H9 (cell line): Measurements from ENCODE around the gene OR13C2. TPM values are rescaled to one million over a fixed set of nuclear protein-coding genes. Genes with fewer than 3 reads are reported as not detected.
A peak's percentile ranks its signal among the peaks of the same experiment; 100 is the strongest.

Experiments
- DNase-seq: peaks from one replicate; pipeline ENCODE4 v3.0.0-alpha.2; 2017
- H2AFZ ChIP-seq: one replicate; pipeline ENCODE4 v1.6.1; 2013; ENCODE audit warnings: mild to moderate bottlenecking, low read length, control low read depth, moderate library complexity
- H2AK5ac ChIP-seq: 2 replicates; pipeline ENCODE4 v1.6.1; 2013; ENCODE audit warnings: low read length, control low read depth, mixed read lengths; ENCODE audit not compliant: insufficient read length
- H2BK120ac ChIP-seq: one replicate; pipeline ENCODE4 v1.6.1; 2013; ENCODE audit warnings: low read depth, mild to moderate bottlenecking, low read length, control low read depth, inconsistent platforms; ENCODE audit not compliant: poor library complexity, severe bottlenecking
- H2BK12ac ChIP-seq: 2 replicates; pipeline ENCODE4 v1.6.1; 2013; ENCODE audit warnings: low read length, control low read depth, mixed read lengths, low read depth; ENCODE audit not compliant: insufficient read length
- H2BK15ac ChIP-seq: 2 replicates; pipeline ENCODE4 v1.6.1; 2013; ENCODE audit warnings: low read depth, low read length, control low read depth
- H2BK20ac ChIP-seq: one replicate; pipeline ENCODE4 v1.6.1; 2013; ENCODE audit warnings: low read depth, mild to moderate bottlenecking, low read length, control low read depth, inconsistent platforms; ENCODE audit not compliant: poor library complexity, severe bottlenecking
- H2BK5ac ChIP-seq: 2 replicates; pipeline ENCODE4 v1.6.1; 2013; ENCODE audit warnings: low read length, control low read depth, mixed read lengths; ENCODE audit not compliant: insufficient read length
- H3K14ac ChIP-seq: 2 replicates; pipeline ENCODE4 v1.6.1; 2013; ENCODE audit warnings: low read length, control low read depth; ENCODE audit not compliant: insufficient read depth
- H3K18ac ChIP-seq: 2 replicates; pipeline ENCODE4 v1.6.1; 2013; ENCODE audit warnings: low read depth, mild to moderate bottlenecking, mixed read lengths, low read length, control low read depth; ENCODE audit not compliant: insufficient read length
- H3K23ac ChIP-seq: 2 replicates; pipeline ENCODE4 v1.6.1; 2013; ENCODE audit warnings: low read length, control low read depth, mixed read lengths, low read depth; ENCODE audit not compliant: insufficient read length
- H3K23me2 ChIP-seq: 2 replicates; pipeline ENCODE4 v1.6.1; 2013; ENCODE audit warnings: low read depth, mild to moderate bottlenecking, mixed read lengths, low read length, control low read depth; ENCODE audit not compliant: insufficient read length, poor library complexity, severe bottlenecking
- H3K27ac ChIP-seq: 2 replicates; pipeline ENCODE4 v1.5.1; 2013; ENCODE audit warnings: low read length, control low read depth, mixed read lengths, low read depth; ENCODE audit not compliant: insufficient read length
- H3K27me3 ChIP-seq: 2 replicates; pipeline ENCODE4 v1.6.1; 2013; ENCODE audit warnings: low read length, control low read depth, inconsistent platforms; ENCODE audit not compliant: insufficient read depth
- H3K4ac ChIP-seq: 2 replicates; pipeline ENCODE4 v1.6.1; 2013; ENCODE audit warnings: low read depth, mild to moderate bottlenecking, control low read depth, inconsistent platforms, low read length, moderate library complexity
- H3K4me1 ChIP-seq: 2 replicates; pipeline ENCODE4 v1.6.1; 2013; ENCODE audit warnings: low read length, control low read depth, inconsistent platforms; ENCODE audit not compliant: insufficient read depth
- H3K4me2 ChIP-seq: 2 replicates; pipeline ENCODE4 v1.6.1; 2013; ENCODE audit warnings: low read length, control low read depth, mixed read lengths; ENCODE audit not compliant: insufficient read length, insufficient read depth
- H3K56ac ChIP-seq: 2 replicates; pipeline ENCODE4 v1.6.1; 2013; ENCODE audit warnings: low read depth, mild to moderate bottlenecking, mixed read lengths, low read length, control low read depth; ENCODE audit not compliant: insufficient read length
- H3K79me1 ChIP-seq: 2 replicates; pipeline ENCODE4 v1.6.1; 2013; ENCODE audit warnings: low read depth, mild to moderate bottlenecking, moderate library complexity, low read length, control low read depth, inconsistent platforms; ENCODE audit not compliant: insufficient read depth, poor library complexity, severe bottlenecking
- H3K79me2 ChIP-seq: 2 replicates; pipeline ENCODE4 v1.6.1; 2013; ENCODE audit warnings: low read length, control low read depth, inconsistent platforms; ENCODE audit not compliant: insufficient read depth
- H3K9ac ChIP-seq: 2 replicates; pipeline ENCODE4 v1.6.1; 2013; ENCODE audit warnings: low read length, control low read depth, mixed read lengths; ENCODE audit not compliant: insufficient read length; ENCODE audit errors: extremely low read depth
- H3K9me3 ChIP-seq: one replicate; pipeline ENCODE4 v1.6.1; 2013; ENCODE audit warnings: low read depth, low read length, inconsistent platforms; ENCODE audit not compliant: control insufficient read depth
- H3T11ph ChIP-seq: one replicate; pipeline ENCODE4 v1.6.1; 2013; ENCODE audit warnings: mild to moderate bottlenecking, low read length, control low read depth, inconsistent platforms
- H4K20me1 ChIP-seq: one replicate; pipeline ENCODE4 v1.6.1; 2013; ENCODE audit not compliant: control insufficient read depth, insufficient read length, insufficient read depth
- H4K5ac ChIP-seq: 2 replicates; pipeline ENCODE4 v1.6.1; 2013; ENCODE audit warnings: low read depth, mild to moderate bottlenecking, mixed read lengths, low read length, control low read depth; ENCODE audit not compliant: insufficient read length
- H4K8ac ChIP-seq: replicated peaks from 2 replicates; pipeline ENCODE4 v1.6.1; 2013; ENCODE audit warnings: low read length, control low read depth, mixed read lengths, low read depth; ENCODE audit not compliant: insufficient read length
- H4K91ac ChIP-seq: 2 replicates; pipeline ENCODE4 v1.6.1; 2013; ENCODE audit warnings: low read depth, mild to moderate bottlenecking, moderate library complexity, mixed read lengths, low read length, control low read depth; ENCODE audit not compliant: insufficient read length
- H3K27ac Mint-ChIP-seq, 3 experiments: 2 replicates in 2 of 3; 3 replicates in 1 of 3; pipeline ENCODE4 v1.8.0; 2020 to 2021; ENCODE audit warnings: mixed read lengths in 3 of 3, mild to moderate bottlenecking in 1 of 3, moderate library complexity in 1 of 3
- H3K27me3 Mint-ChIP-seq: 2 replicates; pipeline ENCODE4 v1.8.0; 2021; ENCODE audit warnings: low read depth, mild to moderate bottlenecking, moderate library complexity, mixed read lengths
- H3K36me3 Mint-ChIP-seq, 3 experiments: 2 replicates in 2 of 3; 3 replicates in 1 of 3; pipeline ENCODE4 v1.8.0; 2020 to 2021; ENCODE audit warnings: low read depth in 3 of 3, mixed read lengths in 3 of 3; ENCODE audit not compliant: insufficient read depth in 1 of 3
- H3K4me1 Mint-ChIP-seq, 2 experiments: 2 replicates each; pipeline ENCODE4 v1.8.0; 2020; ENCODE audit warnings: mixed read lengths in 2 of 2
- H3K4me3 Mint-ChIP-seq, 2 experiments: 2 replicates in 1 of 2; 3 replicates in 1 of 2; pipeline ENCODE4 v1.8.0; 2020 to 2021; ENCODE audit warnings: mild to moderate bottlenecking in 2 of 2, mixed read lengths in 2 of 2, moderate library complexity in 1 of 2
- H3K9me3 Mint-ChIP-seq, 2 experiments: 2 replicates in 1 of 2; 3 replicates in 1 of 2; pipeline ENCODE4 v1.8.0; 2020; ENCODE audit warnings: mild to moderate bottlenecking in 2 of 2, mixed read lengths in 2 of 2, moderate library complexity in 1 of 2
- CTCF ChIP-seq: fragments of 200-600 bp; sonication (generic); conservative IDR thresholded peaks from 3 replicates; pipeline ENCODE4 v1.8.0; 2021; ENCODE audit warnings: antibody characterized with exemption, mild to moderate bottlenecking
- whole genome bisulfite sequencing: extraction: QIAGEN DNeasy Blood & Tissue Kit; methylation state at CpG from one replicate; pipeline ENCODE4 v1.1.7; 2013; ENCODE audit warnings: missing lambda C conversion rate, low lambda C conversion rate, mixed read lengths; ENCODE audit not compliant: insufficient read length; ENCODE audit errors: extremely low coverage; 5-methylcytosine and 5-hydroxymethylcytosine counted together
- total RNA-seq: library from RNA; stranded (reverse); gene quantifications from 2 replicates; pipeline ENCODE4 v1.2.1, GENCODE V29; 2021

OR13C2 gene
- total RNA-seq, 1 experiment from 2014 or later: not detected

DNA sequence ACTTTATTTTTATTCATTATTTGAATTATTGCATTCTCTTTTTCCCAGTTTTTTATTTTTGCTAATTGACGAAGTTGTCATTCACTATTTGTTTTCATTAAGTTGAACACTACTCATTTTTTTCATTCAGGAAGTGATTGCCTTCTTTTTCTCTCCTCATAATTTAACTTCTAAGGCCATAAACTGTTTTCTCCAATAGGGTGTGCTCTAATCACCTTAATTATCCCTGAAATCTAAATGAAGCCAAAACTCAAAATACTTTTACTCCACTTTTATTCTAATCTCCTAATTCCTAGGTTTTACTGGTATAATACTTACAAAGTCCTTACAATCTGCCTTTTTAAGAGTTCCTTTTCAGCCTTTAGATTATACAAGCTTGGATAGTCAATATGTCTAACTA, 2.9 kb upstream of the OR13C2 start:
- Histone ChIP-seq H3K79me1 (no peaks in the 10 kb centered on the region), H4K91ac (no peak overlapping the region), H3K79me2 (no peaks in the 10 kb centered on the region), H2AFZ (no peak overlapping the region), H2BK15ac (no peak overlapping the region), H4K5ac (no peak overlapping the region), H2BK120ac (no peak overlapping the region), H2BK12ac (no peak overlapping the region), H3T11ph (no peak overlapping the region), H2BK20ac (no peak overlapping the region), H3K14ac (no peak overlapping the region), H3K27ac (no peak overlapping the region), H3K23ac (no peak overlapping the region), H4K20me1 (no peaks in the 10 kb centered on the region), H3K56ac (no peak overlapping the region), H3K18ac (no peak overlapping the region), H3K9me3 (no peaks in the 10 kb centered on the region), H2AK5ac (no peak overlapping the region), H3K4me2 (no peak overlapping the region), H4K8ac (no peak overlapping the region), H3K9ac (no peak overlapping the region), H3K4me1 (no peaks in the 10 kb centered on the region), H3K27me3 (no peaks in the 10 kb centered on the region), H3K23me2 (no peaks in the 10 kb centered on the region), H3K4ac (no peak overlapping the region), H2BK5ac (no peak overlapping the region)
- peak; percentile 59 for TF ChIP-seq CTCF
- no peak for DNase-seq
- Mint-ChIP-seq H3K4me1 (no peaks in the 10 kb centered on the region), H3K27me3 (peaks cover 4% of the 10 kb centered on the region), H3K4me3 (no peak overlapping the region), H3K27ac (no peak overlapping the region), H3K9me3 (no peaks in the 10 kb centered on the region), H3K36me3 (no peaks in the 10 kb centered on the region)
- no CpG with 5 or more reads among the region's 1 CpG for WGBS
